K562 (cell line): Measurements from ENCODE around the gene TMEM217. TPM values are rescaled to one million over a fixed set of nuclear protein-coding genes. Genes with fewer than 3 reads are reported as not detected.
A peak's percentile ranks its signal among the peaks of the same experiment; 100 is the strongest.

ENCODE experiments used
- BRD9 ChIP-seq: fragments of 450-650 bp; IDR thresholded peaks from 2 replicates; pipeline ENCODE4 v1.6.1; 2018; ENCODE audit warnings: low read depth; ENCODE audit not compliant: partially characterized antibody
- CREBBP ChIP-seq: IDR thresholded peaks from one replicate; pipeline ENCODE4 v1.6.1; 2012; ENCODE audit warnings: low read depth, mild to moderate bottlenecking, control low read depth, inconsistent platforms, low read length
- MEF2A ChIP-seq: IDR thresholded peaks from 2 replicates; pipeline ENCODE4 v1.6.1; 2011; ENCODE audit warnings: low read depth, mild to moderate bottlenecking, low read length, moderate library complexity; ENCODE audit not compliant: control insufficient read depth
- NCOA1 ChIP-seq: fragments of 450-650 bp; IDR thresholded peaks from 2 replicates; pipeline ENCODE4 v1.6.1; 2016; ENCODE audit warnings: low read depth
- POLR3A ChIP-seq: IDR thresholded peaks from 2 replicates; pipeline ENCODE4 v1.6.1; 2011; ENCODE audit warnings: borderline replicate concordance, mild to moderate bottlenecking, moderate library complexity; ENCODE audit not compliant: insufficient read length, insufficient read depth; ENCODE audit errors: extremely low read depth
- PTBP1 ChIP-seq: fragments of 200-400 bp; formaldehyde crosslinking; IDR thresholded peaks from 2 replicates; pipeline ENCODE4 v1.6.1; 2017; ENCODE audit warnings: low read depth, low read length
- SMAD3 ChIP-seq: fragments of 450-650 bp; formaldehyde crosslinking; conservative IDR thresholded peaks from 2 replicates; pipeline ENCODE4 v1.4.0; 2020; ENCODE audit warnings: mild to moderate bottlenecking
- SMAD4 ChIP-seq: fragments of 250-450 bp; sonication (Bioruptor Pico); conservative IDR thresholded peaks from 2 replicates; pipeline ENCODE4 v1.8.0; 2021; ENCODE audit warnings: inconsistent platforms, mild to moderate bottlenecking, moderate library complexity
- ZNF121 ChIP-seq: sonication (generic); formaldehyde crosslinking; conservative IDR thresholded peaks from 2 replicates; pipeline ENCODE4 v1.8.0; 2022; ENCODE audit warnings: missing genetic modification reagents
- ZNF23 ChIP-seq: fragments of 250-450 bp; sonication (Bioruptor Pico); IDR thresholded peaks from 2 replicates; pipeline ENCODE4 v1.4.0; 2020; ENCODE audit warnings: mild to moderate bottlenecking
- ZNF41 ChIP-seq: fragments of 250-450 bp; sonication (Bioruptor Pico); conservative IDR thresholded peaks from 2 replicates; pipeline ENCODE4 v1.4.0; 2020; ENCODE audit warnings: mild to moderate bottlenecking
- ZNF431 ChIP-seq: sonication (generic); formaldehyde crosslinking; IDR thresholded peaks from 2 replicates; pipeline ENCODE4 v1.8.0; 2022; ENCODE audit warnings: mild to moderate bottlenecking, missing genetic modification reagents
- ZNF76 ChIP-seq: fragments of 250-450 bp; sonication (Bioruptor Pico); IDR thresholded peaks from 2 replicates; pipeline ENCODE4 v1.4.0; 2020; ENCODE audit warnings: mild to moderate bottlenecking, moderate library complexity, borderline replicate concordance
- polyA plus RNA-seq, 8 experiments: library from polyadenylated mRNA; depleted of rRNA in 4 of 8; stranded (reverse) in 5 of 8; unstranded in 3 of 8; fragments of >200 nt; fragmentation: Nextera tagmentation in 2 of 8; fragmentation: Illumina TruSeq in 1 of 8; extraction: Ambion mirVana in 2 of 8; extraction: Trizol in 1 of 8; gene quantifications; 2 replicates each; pipeline versions ENCODE4 v1.2.1 to v1.2.3, GENCODE V29; 2011 to 2014; ENCODE audit warnings: inconsistent platforms in 1 of 8, missing spikeins in 1 of 8
- total RNA-seq, 7 experiments: library from RNA; depleted of rRNA in 6 of 7; stranded (reverse); fragments of >200 nt in 6 of 7; fragmentation: Illumina TruSeq in 2 of 7; extraction: Trizol in 2 of 7; gene quantifications; 2 replicates each; pipeline versions ENCODE4 v1.2.1 to v1.2.3, GENCODE V29; 2011 to 2021; ENCODE audit warnings: low replicate concordance in 1 of 7
- TF ChIP-seq, protein P1 (sequence below), 3 experiments: fragments of 200-800 bp in 1 of 3; fragments of 250-450 bp in 1 of 3; fragments of 450-650 bp in 1 of 3; sonication (Bioruptor Pico) in 1 of 3; sonication (Bioruptor generic) in 1 of 3; formaldehyde crosslinking in 1 of 3; IDR thresholded peaks; 2 replicates each; pipeline versions ENCODE4 v1.6.1 to v1.8.0; 2016 to 2022; ENCODE audit warnings: mild to moderate bottlenecking in 2 of 3, missing genetic modification characterization in 2 of 3, missing compliant biosample characterization in 1 of 3, moderate library complexity in 1 of 3
- TF ChIP-seq, protein P2 (sequence below): sonication (generic); formaldehyde crosslinking; IDR thresholded peaks from 2 replicates; pipeline ENCODE4 v1.8.0; 2023; ENCODE audit warnings: mild to moderate bottlenecking, missing genetic modification reagents
- TF ChIP-seq, protein P3 (sequence below): fragments of 250-450 bp; sonication (Bioruptor Pico); IDR thresholded peaks from 2 replicates; pipeline ENCODE4 v1.8.0; 2022; ENCODE audit warnings: inconsistent platforms, mild to moderate bottlenecking, moderate library complexity, borderline replicate concordance

Gene TMEM217
- total and polyA plus RNA-seq, 9 of the 15 experiments (the other 6 are each of a cell fraction or from before 2014, with no cell fraction given) = 1.3 to 8.0 (median 1.9) TPM

DNA sequence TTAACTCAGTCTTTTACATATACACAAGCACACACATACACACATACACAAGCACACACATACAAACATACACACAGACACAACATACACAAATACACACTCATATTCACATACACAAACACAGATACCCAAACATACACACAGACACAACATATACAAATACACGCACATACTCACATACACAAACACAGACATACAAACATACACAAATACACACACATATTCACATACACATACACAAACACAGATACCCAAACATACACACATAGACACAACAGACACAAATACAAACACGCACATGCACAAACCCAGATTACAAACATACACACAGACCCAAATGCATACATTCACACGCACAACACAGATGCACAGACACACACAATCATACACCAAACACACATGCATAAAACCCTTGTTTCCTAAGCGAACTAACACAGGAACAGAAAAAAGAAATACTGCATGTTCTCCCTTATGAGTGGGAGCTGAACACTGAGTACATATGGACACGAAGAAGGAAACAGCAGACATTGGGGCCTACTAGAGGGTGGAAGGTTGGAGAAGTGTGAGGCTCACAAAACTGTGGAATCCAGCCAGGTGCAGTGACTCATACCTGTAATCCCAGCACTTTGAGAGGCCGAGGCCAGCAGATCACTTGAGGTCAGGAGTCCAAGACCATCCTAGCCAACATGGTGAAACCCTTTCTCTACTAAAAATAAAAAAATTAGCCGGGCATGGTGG, 53.8 kb downstream of the TMEM217 start (continued):
- TF ChIP-seq, protein P1, sequence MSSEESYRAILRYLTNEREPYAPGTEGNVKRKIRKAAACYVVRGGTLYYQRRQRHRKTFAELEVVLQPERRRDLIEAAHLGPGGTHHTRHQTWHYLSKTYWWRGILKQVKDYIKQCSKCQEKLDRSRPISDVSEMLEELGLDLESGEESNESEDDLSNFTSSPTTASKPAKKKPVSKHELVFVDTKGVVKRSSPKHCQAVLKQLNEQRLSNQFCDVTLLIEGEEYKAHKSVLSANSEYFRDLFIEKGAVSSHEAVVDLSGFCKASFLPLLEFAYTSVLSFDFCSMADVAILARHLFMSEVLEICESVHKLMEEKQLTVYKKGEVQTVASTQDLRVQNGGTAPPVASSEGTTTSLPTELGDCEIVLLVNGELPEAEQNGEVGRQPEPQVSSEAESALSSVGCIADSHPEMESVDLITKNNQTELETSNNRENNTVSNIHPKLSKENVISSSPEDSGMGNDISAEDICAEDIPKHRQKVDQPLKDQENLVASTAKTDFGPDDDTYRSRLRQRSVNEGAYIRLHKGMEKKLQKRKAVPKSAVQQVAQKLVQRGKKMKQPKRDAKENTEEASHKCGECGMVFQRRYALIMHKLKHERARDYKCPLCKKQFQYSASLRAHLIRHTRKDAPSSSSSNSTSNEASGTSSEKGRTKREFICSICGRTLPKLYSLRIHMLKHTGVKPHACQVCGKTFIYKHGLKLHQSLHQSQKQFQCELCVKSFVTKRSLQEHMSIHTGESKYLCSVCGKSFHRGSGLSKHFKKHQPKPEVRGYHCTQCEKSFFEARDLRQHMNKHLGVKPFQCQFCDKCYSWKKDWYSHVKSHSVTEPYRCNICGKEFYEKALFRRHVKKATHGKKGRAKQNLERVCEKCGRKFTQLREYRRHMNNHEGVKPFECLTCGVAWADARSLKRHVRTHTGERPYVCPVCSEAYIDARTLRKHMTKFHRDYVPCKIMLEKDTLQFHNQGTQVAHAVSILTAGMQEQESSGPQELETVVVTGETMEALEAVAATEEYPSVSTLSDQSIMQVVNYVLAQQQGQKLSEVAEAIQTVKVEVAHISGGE (CRISPR knock-in tag; IDR thresholded peaks at IDR 0.05) = 0 out of 6 replicates have a peak, but pooled peaks of 1 of the 3 experiments have one; percentile 39
- TF ChIP-seq SMAD3 (CRISPR knock-in tag) (0 out of 2 replicates have a peak, but pooled peaks have one; percentile 50), POLR3A (no peak), ZNF76 (CRISPR knock-in tag) (no peak), SMAD4 (CRISPR knock-in tag) (peak; percentile 75), ZNF121 (CRISPR knock-in tag) (no peak), NCOA1 (peak; percentile 67), BRD9 (peak; percentile 87), ZNF431 (CRISPR knock-in tag) (no peak), ZNF41 (CRISPR knock-in tag) (no peak), MEF2A (no peak), ZNF23 (CRISPR knock-in tag) (0 out of 2 replicates have a peak, but pooled peaks have one; percentile 50), PTBP1 (no peak), CREBBP (no peak)
- TF ChIP-seq, protein P2, sequence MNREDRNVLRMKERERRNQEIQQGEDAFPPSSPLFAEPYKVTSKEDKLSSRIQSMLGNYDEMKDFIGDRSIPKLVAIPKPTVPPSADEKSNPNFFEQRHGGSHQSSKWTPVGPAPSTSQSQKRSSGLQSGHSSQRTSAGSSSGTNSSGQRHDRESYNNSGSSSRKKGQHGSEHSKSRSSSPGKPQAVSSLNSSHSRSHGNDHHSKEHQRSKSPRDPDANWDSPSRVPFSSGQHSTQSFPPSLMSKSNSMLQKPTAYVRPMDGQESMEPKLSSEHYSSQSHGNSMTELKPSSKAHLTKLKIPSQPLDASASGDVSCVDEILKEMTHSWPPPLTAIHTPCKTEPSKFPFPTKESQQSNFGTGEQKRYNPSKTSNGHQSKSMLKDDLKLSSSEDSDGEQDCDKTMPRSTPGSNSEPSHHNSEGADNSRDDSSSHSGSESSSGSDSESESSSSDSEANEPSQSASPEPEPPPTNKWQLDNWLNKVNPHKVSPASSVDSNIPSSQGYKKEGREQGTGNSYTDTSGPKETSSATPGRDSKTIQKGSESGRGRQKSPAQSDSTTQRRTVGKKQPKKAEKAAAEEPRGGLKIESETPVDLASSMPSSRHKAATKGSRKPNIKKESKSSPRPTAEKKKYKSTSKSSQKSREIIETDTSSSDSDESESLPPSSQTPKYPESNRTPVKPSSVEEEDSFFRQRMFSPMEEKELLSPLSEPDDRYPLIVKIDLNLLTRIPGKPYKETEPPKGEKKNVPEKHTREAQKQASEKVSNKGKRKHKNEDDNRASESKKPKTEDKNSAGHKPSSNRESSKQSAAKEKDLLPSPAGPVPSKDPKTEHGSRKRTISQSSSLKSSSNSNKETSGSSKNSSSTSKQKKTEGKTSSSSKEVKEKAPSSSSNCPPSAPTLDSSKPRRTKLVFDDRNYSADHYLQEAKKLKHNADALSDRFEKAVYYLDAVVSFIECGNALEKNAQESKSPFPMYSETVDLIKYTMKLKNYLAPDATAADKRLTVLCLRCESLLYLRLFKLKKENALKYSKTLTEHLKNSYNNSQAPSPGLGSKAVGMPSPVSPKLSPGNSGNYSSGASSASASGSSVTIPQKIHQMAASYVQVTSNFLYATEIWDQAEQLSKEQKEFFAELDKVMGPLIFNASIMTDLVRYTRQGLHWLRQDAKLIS (CRISPR knock-in tag) = no peak
- TF ChIP-seq, protein P3, sequence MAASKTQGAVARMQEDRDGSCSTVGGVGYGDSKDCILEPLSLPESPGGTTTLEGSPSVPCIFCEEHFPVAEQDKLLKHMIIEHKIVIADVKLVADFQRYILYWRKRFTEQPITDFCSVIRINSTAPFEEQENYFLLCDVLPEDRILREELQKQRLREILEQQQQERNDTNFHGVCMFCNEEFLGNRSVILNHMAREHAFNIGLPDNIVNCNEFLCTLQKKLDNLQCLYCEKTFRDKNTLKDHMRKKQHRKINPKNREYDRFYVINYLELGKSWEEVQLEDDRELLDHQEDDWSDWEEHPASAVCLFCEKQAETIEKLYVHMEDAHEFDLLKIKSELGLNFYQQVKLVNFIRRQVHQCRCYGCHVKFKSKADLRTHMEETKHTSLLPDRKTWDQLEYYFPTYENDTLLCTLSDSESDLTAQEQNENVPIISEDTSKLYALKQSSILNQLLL = no peak
